Retina (tissue), 1 donor: ENCODE data around the gene COL23A1.
A peak's percentile ranks its signal among the peaks of the same experiment; 100 is the strongest.

Source experiments
- DNase-seq: peaks from one replicate; pipeline ENCODE4 v3.0.0-alpha.2; 2016

Gene COL23A1

GRCh38 chr5:178388386-178389025 is 201.7 kb downstream of the COL23A1 start:
- no peak for DNase-seq

GRCh38 chr5:178387856-178388190 is 202.4 kb downstream of the COL23A1 start:
- peak; percentile 13 for DNase-seq

GRCh38 chr5:178387061-178387855 is 202.9 kb downstream of the COL23A1 start:
- peak; percentile 6 for DNase-seq

GRCh38 chr5:178386336-178386931 is 203.8 kb downstream of the COL23A1 start:
- DNase-seq, result no peak

GRCh38 chr5:178385496-178385890 is 204.7 kb downstream of the COL23A1 start:
- DNase-seq, result peak; percentile 24

- peak; percentile 19 for DNase-seq
These were observed 205.2 kb downstream of the COL23A1 start for GRCh38 chr5:178384816-178385495.

GRCh38 chr5:178383919-178384815 is 206.0 kb downstream of the COL23A1 start:
- peak; percentile 82 for DNase-seq

GRCh38 chr5:178383301-178383918 is 206.8 kb downstream of the COL23A1 start:
- DNase-seq, result no peak

- DNase-seq, result peak; percentile 4
These were observed 207.4 kb downstream of the COL23A1 start for GRCh38 chr5:178382754-178383164.

- DNase-seq, result peak; percentile 8
These were observed 208.1 kb downstream of the COL23A1 start for GRCh38 chr5:178381921-178382695.

- no peak for DNase-seq
These were observed 209.0 kb downstream of the COL23A1 start for GRCh38 chr5:178381206-178381605.

- DNase-seq, result no peak
These were observed 209.6 kb downstream of the COL23A1 start for GRCh38 chr5:178380541-178381074.

- DNase-seq, result no peak
These were observed 210.1 kb downstream of the COL23A1 start for GRCh38 chr5:178380086-178380485.

- no peak for DNase-seq
These were observed 211.4 kb downstream of the COL23A1 start for GRCh38 chr5:178378527-178379484.

GRCh38 chr5:178377583-178378270 is 212.5 kb downstream of the COL23A1 start:
- DNase-seq, result no peak

GRCh38 chr5:178376921-178377582 is 213.1 kb downstream of the COL23A1 start:
- DNase-seq, result peak; percentile 16

- DNase-seq, result peak; percentile 4
These were observed 214.8 kb downstream of the COL23A1 start for GRCh38 chr5:178375348-178375747.

GRCh38 chr5:178373711-178374110 is 216.5 kb downstream of the COL23A1 start:
- no peak for DNase-seq
